Brain microvascular endothelial cell (primary cell): ENCODE measurements around the gene GLO1.

Experiments used
- DNase-seq: peaks from one replicate; pipeline ENCODE4 v3.0.0-alpha.2; 2020
- H3K27ac ChIP-seq: fragments of 250-450 bp; sonication (Bioruptor Pico); 2 replicates; pipeline ENCODE4 v1.5.1; 2020; ENCODE audit warnings: mild to moderate bottlenecking, moderate library complexity
- H3K27me3 ChIP-seq: fragments of 250-450 bp; sonication (Bioruptor Pico); replicated peaks from 2 replicates; pipeline ENCODE4 v1.5.1; 2020; ENCODE audit warnings: mild to moderate bottlenecking
- H3K36me3 ChIP-seq: fragments of 250-450 bp; sonication (Bioruptor Pico); replicated peaks from 2 replicates; pipeline ENCODE4 v1.5.1; 2020; ENCODE audit warnings: mild to moderate bottlenecking
- H3K4me3 ChIP-seq: 2 replicates; pipeline ENCODE4 v1.5.1; 2011; ENCODE audit warnings: low read depth, mild to moderate bottlenecking, control low read depth, low read length, moderate library complexity
- CTCF ChIP-seq: IDR thresholded peaks from 2 replicates; pipeline ENCODE4 v1.5.1; 2011; ENCODE audit warnings: low read depth, mild to moderate bottlenecking, moderate library complexity, low read length, control low read depth, inconsistent platforms; ENCODE audit errors: missing control alignments
- in situ Hi-C: cut with HindIII; loops from 2 replicates; pipeline ENCODE4 v1.10.0; 2017; ENCODE audit warnings: low sequenced_read_pairs, low pct_ligation_motif_present

The GLO1 gene

GRCh38 chr6:38702558-38703397 lies at the start of gene GLO1:
Gene GLO1 (minus strand): TSS chr6:38703145. CDS start chr6:38703054, 91 bp downstream.
- in situ Hi-C loops = no loop called here
- no peak for TF ChIP-seq CTCF
- no peaks in the 10 kb centered on the region for H3K36me3 ChIP-seq
- H3K27ac ChIP-seq = peak within 1 kb of the TSS; percentile 88
- H3K27me3 ChIP-seq = no peaks in the 10 kb centered on the region
- peak within 1 kb of the TSS; percentile 77 for H3K4me3 ChIP-seq
- peak; percentile 99 for DNase-seq

GRCh38 chr6:38750968-38751615 lies 48.1 kb upstream of the GLO1 start:
- Histone ChIP-seq H3K27ac (no peak overlapping the region), H3K4me3 (no peak overlapping the region), H3K27me3 (no peaks in the 10 kb centered on the region), H3K36me3 (no peaks in the 10 kb centered on the region)
- in situ Hi-C loops = no loop called here
- no peak for DNase-seq
- no peak for TF ChIP-seq CTCF

GRCh38 chr6:38749473-38749872 lies 46.5 kb upstream of the GLO1 start:
- no peaks in the 10 kb centered on the region for H3K36me3 ChIP-seq
- in situ Hi-C loops = no loop called here
- H3K4me3 ChIP-seq = no peak overlapping the region
- TF ChIP-seq CTCF = no peak
- no peak overlapping the region for H3K27ac ChIP-seq
- no peak for DNase-seq
- no peaks in the 10 kb centered on the region for H3K27me3 ChIP-seq

GRCh38 chr6:38739532-38739931 lies 36.6 kb upstream of the GLO1 start:
- Histone ChIP-seq H3K27ac (no peak overlapping the region), H3K27me3 (no peaks in the 10 kb centered on the region), H3K4me3 (no peak overlapping the region), H3K36me3 (no peaks in the 10 kb centered on the region)
- DNase-seq = no peak
- peak; percentile 34 for TF ChIP-seq CTCF
- in situ Hi-C loops = no loop called here

GRCh38 chr6:38738261-38738660 lies 35.3 kb upstream of the GLO1 start:
- TF ChIP-seq CTCF = no peak
- Histone ChIP-seq H3K27me3 (no peaks in the 10 kb centered on the region), H3K36me3 (no peaks in the 10 kb centered on the region), H3K4me3 (no peak overlapping the region), H3K27ac (no peak overlapping the region)
- in situ Hi-C loops = no loop called here
- no peak for DNase-seq
